HepG2 (cell line): Measurements from ENCODE around the gene REEP2. TPM values are rescaled to one million over a fixed set of nuclear protein-coding genes. Genes with fewer than 3 reads are reported as not detected.

ENCODE experiments used
- EED ChIP-seq: sonication (generic); formaldehyde crosslinking; IDR thresholded peaks from 2 replicates; pipeline ENCODE4 v1.5.0; 2020; ENCODE audit warnings: mild to moderate bottlenecking, missing genetic modification reagents
- FOSL1 ChIP-seq: sonication (generic); formaldehyde crosslinking; IDR thresholded peaks from 2 replicates; pipeline ENCODE4 v1.9.0; 2021; ENCODE audit warnings: missing genetic modification reagents, borderline replicate concordance
- FOSL2 ChIP-seq: sonication (generic); formaldehyde crosslinking; IDR thresholded peaks from 2 replicates; pipeline ENCODE4 v1.4.0; 2020; ENCODE audit warnings: missing genetic modification reagents
- GATAD2A ChIP-seq: IDR thresholded peaks from 2 replicates; pipeline ENCODE4 v1.6.1; 2016
- HDAC1 ChIP-seq: sonication (generic); formaldehyde crosslinking; IDR thresholded peaks from 2 replicates; pipeline ENCODE4 v1.5.1; 2020; ENCODE audit warnings: mild to moderate bottlenecking, missing genetic modification reagents
- KAT8 ChIP-seq: IDR thresholded peaks from 2 replicates; pipeline ENCODE4 v1.6.1; 2016; ENCODE audit warnings: missing genetic modification reagents, missing compliant biosample characterization
- MYNN ChIP-seq: sonication (generic); formaldehyde crosslinking; IDR thresholded peaks from 2 replicates; pipeline ENCODE4 v1.4.0; 2020; ENCODE audit warnings: mild to moderate bottlenecking, low read depth, missing genetic modification reagents
- NCOA1 ChIP-seq: sonication (generic); formaldehyde crosslinking; IDR thresholded peaks from 2 replicates; pipeline ENCODE4 v1.9.0; 2021; ENCODE audit warnings: missing genetic modification reagents
- NPAS2 ChIP-seq: sonication (generic); formaldehyde crosslinking; IDR thresholded peaks from 2 replicates; pipeline ENCODE4 v1.8.0; 2022; ENCODE audit warnings: mild to moderate bottlenecking, missing genetic modification reagents, borderline replicate concordance
- RBAK ChIP-seq: sonication (generic); formaldehyde crosslinking; IDR thresholded peaks from 2 replicates; pipeline ENCODE4 v1.5.1; 2020; ENCODE audit warnings: mild to moderate bottlenecking, missing genetic modification reagents
- SPEN ChIP-seq: sonication (generic); formaldehyde crosslinking; IDR thresholded peaks from 2 replicates; pipeline ENCODE4 v1.5.1; 2020; ENCODE audit warnings: low read depth, mild to moderate bottlenecking, missing genetic modification reagents
- SYNCRIP ChIP-seq: fragments of 200-400 bp; formaldehyde crosslinking; IDR thresholded peaks from 2 replicates; pipeline ENCODE4 v1.6.1; 2018; ENCODE audit warnings: mild to moderate bottlenecking, low read depth, low read length; ENCODE audit not compliant: insufficient read depth
- TCF7 ChIP-seq: sonication (generic); IDR thresholded peaks from 2 replicates; pipeline ENCODE4 v1.6.1; 2016; ENCODE audit warnings: antibody characterized with exemption, low read depth
- ZBTB38 ChIP-seq: sonication (generic); formaldehyde crosslinking; IDR thresholded peaks from 2 replicates; pipeline ENCODE4 v1.5.1; 2020; ENCODE audit warnings: mild to moderate bottlenecking, missing genetic modification reagents
- ZEB1 ChIP-seq: IDR thresholded peaks from 2 replicates; pipeline ENCODE4 v1.6.1; 2012; ENCODE audit warnings: mild to moderate bottlenecking, low read depth, inconsistent platforms; ENCODE audit not compliant: insufficient replicate concordance
- ZFX ChIP-seq: sonication (generic); formaldehyde crosslinking; IDR thresholded peaks from 2 replicates; pipeline ENCODE4 v1.4.0; 2020; ENCODE audit warnings: mild to moderate bottlenecking, low read depth, missing genetic modification reagents, moderate library complexity
- ZKSCAN5 ChIP-seq: sonication (generic); formaldehyde crosslinking; IDR thresholded peaks from 2 replicates; pipeline ENCODE4 v1.5.1; 2020; ENCODE audit warnings: mild to moderate bottlenecking, missing genetic modification reagents
- ZNF552 ChIP-seq: sonication (generic); formaldehyde crosslinking; IDR thresholded peaks from 2 replicates; pipeline ENCODE4 v1.9.0; 2022; ENCODE audit warnings: missing genetic modification reagents, mild to moderate bottlenecking, borderline replicate concordance
- ZNF572 ChIP-seq: sonication (generic); formaldehyde crosslinking; IDR thresholded peaks from 2 replicates; pipeline ENCODE4 v1.5.1; 2020; ENCODE audit warnings: mild to moderate bottlenecking, missing genetic modification reagents
- ZNF619 ChIP-seq: sonication (generic); formaldehyde crosslinking; IDR thresholded peaks from 2 replicates; pipeline ENCODE4 v1.4.0; 2020; ENCODE audit warnings: mild to moderate bottlenecking, missing genetic modification reagents
- ZNF678 ChIP-seq: sonication (generic); formaldehyde crosslinking; IDR thresholded peaks from 2 replicates; pipeline ENCODE4 v1.4.0; 2020; ENCODE audit warnings: mild to moderate bottlenecking, missing genetic modification reagents
- ZNF781 ChIP-seq: sonication (generic); formaldehyde crosslinking; IDR thresholded peaks from 2 replicates; pipeline ENCODE4 v1.5.1; 2020; ENCODE audit warnings: borderline replicate concordance, mild to moderate bottlenecking, missing genetic modification reagents; ENCODE audit errors: not compliant biosample characterization
- ZSCAN20 ChIP-seq: sonication (generic); formaldehyde crosslinking; IDR thresholded peaks from 2 replicates; pipeline ENCODE4 v1.4.0; 2020; ENCODE audit warnings: missing genetic modification reagents, mild to moderate bottlenecking, borderline replicate concordance
- polyA plus RNA-seq, 8 experiments: library from polyadenylated mRNA; depleted of rRNA in 3 of 8; stranded (reverse) in 7 of 8; unstranded in 1 of 8; fragments of >200 nt; fragmentation: Illumina TruSeq in 4 of 8; extraction: Trizol in 4 of 8; gene quantifications; 2 replicates each; pipeline versions ENCODE4 v1.2.1 to v1.2.3, GENCODE V29; 2011 to 2016; ENCODE audit warnings: low read depth in 4 of 8, missing spikeins in 1 of 8, mixed read lengths in 1 of 8; ENCODE audit not compliant: insufficient read depth in 1 of 8
- total RNA-seq, 5 experiments: library from RNA; depleted of rRNA; stranded (reverse); fragments of >200 nt; fragmentation: Illumina TruSeq; extraction: Trizol; gene quantifications; 2 replicates each; pipeline ENCODE4 v1.2.3, GENCODE V29; 2016; ENCODE audit warnings: low read depth in 1 of 5
- TF ChIP-seq, protein P1 (sequence below): sonication (generic); formaldehyde crosslinking; IDR thresholded peaks from 2 replicates; pipeline ENCODE4 v1.5.0; 2020; ENCODE audit warnings: missing genetic modification reagents
- TF ChIP-seq, protein P2 (sequence below): sonication (generic); formaldehyde crosslinking; IDR thresholded peaks from 2 replicates; pipeline ENCODE4 v1.9.0; 2021; ENCODE audit warnings: missing genetic modification reagents, borderline replicate concordance
- TF ChIP-seq, protein P3 (sequence below): sonication (generic); formaldehyde crosslinking; IDR thresholded peaks from 2 replicates; pipeline ENCODE4 v1.8.0; 2022; ENCODE audit warnings: missing genetic modification reagents, mild to moderate bottlenecking, inconsistent platforms, borderline replicate concordance

REEP2 gene
- total and polyA plus RNA-seq, 2 of the 13 experiments (the other 11 are each of a cell fraction or from before 2014, with no cell fraction given): 5.3 to 7.8 TPM

DNA sequence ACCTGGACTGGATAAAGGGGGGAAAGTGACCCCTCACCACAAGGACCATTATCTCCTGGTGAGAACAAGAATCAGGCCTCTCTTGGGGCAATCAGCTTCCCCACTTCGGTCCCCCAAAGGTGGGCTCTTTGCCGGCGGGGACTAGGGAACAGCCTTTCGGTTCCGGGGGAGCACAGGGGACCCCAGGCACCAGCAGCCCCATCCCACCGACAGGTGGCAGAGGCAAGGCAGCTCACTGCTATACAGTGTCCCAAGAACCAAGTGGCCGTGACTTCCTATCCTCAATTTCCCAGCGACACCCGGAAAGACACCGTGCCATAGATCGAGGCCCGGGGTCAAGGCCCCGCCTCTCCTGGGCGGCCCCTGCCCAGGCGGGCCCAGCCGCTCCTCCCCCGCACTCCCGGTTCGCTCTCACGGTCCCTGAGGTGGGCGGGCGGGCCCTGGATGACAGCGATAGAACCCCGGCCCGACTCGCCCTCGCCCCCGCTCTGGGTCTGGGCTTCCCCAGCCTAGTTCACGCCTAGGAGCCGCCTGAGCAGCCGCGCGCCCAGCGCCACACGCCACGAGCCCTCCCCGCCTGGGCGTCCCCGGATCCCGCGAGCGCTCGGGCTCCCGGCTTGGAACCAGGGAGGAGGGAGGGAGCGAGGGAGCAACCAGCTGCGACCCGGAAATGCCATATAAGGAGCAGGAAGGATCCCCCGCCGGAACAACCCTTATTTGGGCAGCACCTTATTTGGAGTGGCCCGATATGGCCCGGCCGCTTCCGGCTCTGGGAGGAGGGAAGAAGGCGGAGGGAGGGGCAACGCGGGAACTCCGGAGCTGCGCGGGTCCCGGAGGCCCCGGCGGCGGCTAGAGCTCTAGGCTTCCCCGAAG, 25.8 kb downstream of the REEP2 start (continued):
- peak; percentile 3; the same call in 1 of the 2 replicates for TF ChIP-seq NPAS2 (CRISPR knock-in tag)
- no peak for TF ChIP-seq TCF7
- TF ChIP-seq ZFX (CRISPR knock-in tag): peak; percentile 66
- TF ChIP-seq HDAC1 (CRISPR knock-in tag): peak; percentile 81
- 0 out of 2 replicates have a peak, but pooled peaks have one; percentile 27 for TF ChIP-seq EED
- no peak for TF ChIP-seq ZNF781 (CRISPR knock-in tag)
- TF ChIP-seq, protein P1, sequence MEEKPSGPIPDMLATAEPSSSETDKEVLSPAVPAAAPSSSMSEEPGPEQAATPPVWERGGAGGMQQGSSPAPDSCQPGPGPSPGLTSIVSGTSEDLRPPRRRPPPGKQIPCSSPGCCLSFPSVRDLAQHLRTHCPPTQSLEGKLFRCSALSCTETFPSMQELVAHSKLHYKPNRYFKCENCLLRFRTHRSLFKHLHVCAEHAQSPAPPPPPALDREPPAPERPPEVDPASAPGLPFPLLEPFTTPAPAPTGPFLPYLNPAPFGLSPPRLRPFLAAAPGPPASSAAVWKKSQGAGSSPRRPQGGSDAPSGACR (CRISPR knock-in tag): no peak; the same call in 1 of the 2 replicates
- TF ChIP-seq, protein P2, sequence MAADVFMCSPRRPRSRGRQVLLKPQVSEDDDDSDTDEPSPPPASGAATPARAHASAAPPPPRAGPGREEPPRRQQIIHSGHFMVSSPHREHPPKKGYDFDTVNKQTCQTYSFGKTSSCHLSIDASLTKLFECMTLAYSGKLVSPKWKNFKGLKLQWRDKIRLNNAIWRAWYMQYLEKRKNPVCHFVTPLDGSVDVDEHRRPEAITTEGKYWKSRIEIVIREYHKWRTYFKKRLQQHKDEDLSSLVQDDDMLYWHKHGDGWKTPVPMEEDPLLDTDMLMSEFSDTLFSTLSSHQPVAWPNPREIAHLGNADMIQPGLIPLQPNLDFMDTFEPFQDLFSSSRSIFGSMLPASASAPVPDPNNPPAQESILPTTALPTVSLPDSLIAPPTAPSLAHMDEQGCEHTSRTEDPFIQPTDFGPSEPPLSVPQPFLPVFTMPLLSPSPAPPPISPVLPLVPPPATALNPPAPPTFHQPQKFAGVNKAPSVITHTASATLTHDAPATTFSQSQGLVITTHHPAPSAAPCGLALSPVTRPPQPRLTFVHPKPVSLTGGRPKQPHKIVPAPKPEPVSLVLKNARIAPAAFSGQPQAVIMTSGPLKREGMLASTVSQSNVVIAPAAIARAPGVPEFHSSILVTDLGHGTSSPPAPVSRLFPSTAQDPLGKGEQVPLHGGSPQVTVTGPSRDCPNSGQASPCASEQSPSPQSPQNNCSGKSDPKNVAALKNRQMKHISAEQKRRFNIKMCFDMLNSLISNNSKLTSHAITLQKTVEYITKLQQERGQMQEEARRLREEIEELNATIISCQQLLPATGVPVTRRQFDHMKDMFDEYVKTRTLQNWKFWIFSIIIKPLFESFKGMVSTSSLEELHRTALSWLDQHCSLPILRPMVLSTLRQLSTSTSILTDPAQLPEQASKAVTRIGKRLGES (CRISPR knock-in tag): no peak
- TF ChIP-seq ZNF572 (CRISPR knock-in tag): 0 out of 2 replicates have a peak, but pooled peaks have one; percentile 45
- TF ChIP-seq ZNF678: no peak
- TF ChIP-seq GATAD2A (CRISPR knock-in tag): peak; percentile 9; the same call in 1 of the 2 replicates
- no peak for TF ChIP-seq ZEB1
- peak; percentile 38; the same call in 1 of the 2 replicates for TF ChIP-seq ZSCAN20 (CRISPR knock-in tag)
- 0 out of 2 replicates have a peak, but pooled peaks have one; percentile 7 for TF ChIP-seq KAT8 (CRISPR knock-in tag)
- no peak for TF ChIP-seq SYNCRIP
- TF ChIP-seq NCOA1 (CRISPR knock-in tag): peak; percentile 66
- TF ChIP-seq SPEN: peak; percentile 54; the same call in 1 of the 2 replicates
- no peak for TF ChIP-seq FOSL1
- TF ChIP-seq ZKSCAN5 (CRISPR knock-in tag): no peak
- no peak for TF ChIP-seq RBAK (CRISPR knock-in tag)
- no peak for TF ChIP-seq ZBTB38
- peak; percentile 20; the same call in 1 of the 2 replicates for TF ChIP-seq MYNN (CRISPR knock-in tag)
- 0 out of 2 replicates have a peak, but pooled peaks have one; percentile 23 for TF ChIP-seq ZNF552 (CRISPR knock-in tag)
- no peak; the same call in 1 of the 2 replicates for TF ChIP-seq ZNF619 (CRISPR knock-in tag)
- TF ChIP-seq, protein P3, sequence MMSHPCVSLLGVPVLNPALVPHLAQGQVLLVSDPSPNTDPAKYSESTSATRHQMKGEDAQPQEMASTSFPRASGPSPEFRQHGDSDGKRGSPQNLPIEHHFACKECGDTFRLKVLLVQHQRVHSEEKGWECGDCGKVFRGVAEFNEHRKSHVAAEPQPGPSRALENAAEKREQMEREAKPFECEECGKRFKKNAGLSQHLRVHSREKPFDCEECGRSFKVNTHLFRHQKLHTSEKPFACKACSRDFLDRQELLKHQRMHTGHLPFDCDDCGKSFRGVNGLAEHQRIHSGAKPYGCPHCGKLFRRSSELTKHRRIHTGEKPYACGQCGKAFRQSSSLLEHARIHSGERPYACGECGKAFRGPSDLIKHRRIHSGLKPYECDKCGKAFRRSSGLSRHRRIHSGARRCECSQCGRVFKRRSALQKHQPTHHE (CRISPR knock-in tag): no peak
- TF ChIP-seq FOSL2 (CRISPR knock-in tag): no peak
